ENCODE data around the gene MYBBP1A.

Gene MYBBP1A

GRCh38 chr17:4577386-4577993 is 22.3 kb upstream of the MYBBP1A start:
- no peak overlapping the region for H3K4me3 ChIP-seq (replicated peaks; ENCODE audit: insufficient read depth, low read length)
- no peak for DNase-seq (ENCODE audit: low read depth in 1 of 2, low spot score in 1 of 2)
- no peak overlapping the region for H3K27ac ChIP-seq (replicated peaks)
- TF ChIP-seq SPI1 (IDR thresholded peaks at IDR 0.05; ENCODE audit: borderline replicate concordance, low read depth), result no peak
- TF ChIP-seq POLR2AphosphoS5 (IDR thresholded peaks at IDR 0.05; ENCODE audit: low read depth), result no peak
- TF ChIP-seq CTCF (IDR thresholded peaks at IDR 0.05; ENCODE audit: insufficient read depth, low read length), result no peak
- no peak for TF ChIP-seq REST (IDR thresholded peaks at IDR 0.05; ENCODE audit: insufficient replicate concordance, low read depth)
- no peak for TF ChIP-seq GABPA (IDR thresholded peaks at IDR 0.05; ENCODE audit: low read depth)
- no peaks in the 10 kb centered on the region for H3K27me3 ChIP-seq (ENCODE audit: insufficient read depth, poor library complexity, severe bottlenecking)

GRCh38 chr17:4576729-4577322 is 21.6 kb upstream of the MYBBP1A start:
- TF ChIP-seq GABPA (IDR thresholded peaks at IDR 0.05; ENCODE audit: low read depth), result no peak
- no peak for TF ChIP-seq POLR2AphosphoS5 (IDR thresholded peaks at IDR 0.05; ENCODE audit: low read depth)
- no peak for TF ChIP-seq SPI1 (IDR thresholded peaks at IDR 0.05; ENCODE audit: borderline replicate concordance, low read depth)
- TF ChIP-seq REST (IDR thresholded peaks at IDR 0.05; ENCODE audit: insufficient replicate concordance, low read depth), result no peak
- TF ChIP-seq CTCF (IDR thresholded peaks at IDR 0.05; ENCODE audit: insufficient read depth, low read length), result no peak
- Histone ChIP-seq H3K4me3 (replicated peaks; ENCODE audit: insufficient read depth, low read length) (no peak overlapping the region), H3K27me3 (ENCODE audit: insufficient read depth, poor library complexity, severe bottlenecking) (no peaks in the 10 kb centered on the region), H3K27ac (replicated peaks) (no peak overlapping the region)
- DNase-seq (ENCODE audit: low read depth in 1 of 2, low spot score in 1 of 2), result no peak

GRCh38 chr17:4576161-4576558 is 21.0 kb upstream of the MYBBP1A start:
- Histone ChIP-seq H3K27ac (replicated peaks) (no peak overlapping the region), H3K27me3 (ENCODE audit: insufficient read depth, poor library complexity, severe bottlenecking) (no peaks in the 10 kb centered on the region), H3K4me3 (replicated peaks; ENCODE audit: insufficient read depth, low read length) (no peak overlapping the region)
- DNase-seq (ENCODE audit: low read depth in 1 of 2, low spot score in 1 of 2), result no peak
- TF ChIP-seq SPI1 (IDR thresholded peaks at IDR 0.05; ENCODE audit: borderline replicate concordance, low read depth) (no peak), POLR2AphosphoS5 (IDR thresholded peaks at IDR 0.05; ENCODE audit: low read depth) (no peak), REST (IDR thresholded peaks at IDR 0.05; ENCODE audit: insufficient replicate concordance, low read depth) (no peak), GABPA (IDR thresholded peaks at IDR 0.05; ENCODE audit: low read depth) (no peak)
